Measurements from ENCODE around the gene SLCO3A1. TPM values are rescaled to one million over a fixed set of nuclear protein-coding genes. Genes with fewer than 3 reads are reported as not detected.

Gene SLCO3A1
- total RNA-seq, 2 donors from 2014 or later: 26.6 to 27.7 TPM

DNA sequence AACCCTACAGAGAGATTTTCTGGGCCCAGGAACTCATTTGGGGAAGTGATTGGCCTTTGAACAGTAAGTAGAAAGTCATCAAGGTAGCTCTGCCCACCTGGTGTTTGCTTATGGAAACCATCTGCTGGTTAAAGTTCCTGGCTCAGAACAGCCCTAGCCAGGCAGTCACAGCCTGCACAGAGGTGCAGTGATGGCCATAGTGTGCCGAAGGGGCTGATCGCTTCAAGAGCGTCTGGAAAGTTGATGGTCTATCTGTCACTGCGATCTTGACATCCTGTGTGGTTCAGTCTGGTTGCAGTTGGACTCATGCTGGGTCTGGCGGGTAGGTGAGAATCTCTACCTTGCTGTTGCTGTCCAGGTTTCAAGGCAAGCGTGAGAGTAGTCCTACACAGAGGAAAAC, 151.6 kb downstream of the SLCO3A1 start:
- intact Hi-C loops (cut with DNase I): no loop called here
- DNase-seq (ENCODE audit: low spot score): no peak

DNA sequence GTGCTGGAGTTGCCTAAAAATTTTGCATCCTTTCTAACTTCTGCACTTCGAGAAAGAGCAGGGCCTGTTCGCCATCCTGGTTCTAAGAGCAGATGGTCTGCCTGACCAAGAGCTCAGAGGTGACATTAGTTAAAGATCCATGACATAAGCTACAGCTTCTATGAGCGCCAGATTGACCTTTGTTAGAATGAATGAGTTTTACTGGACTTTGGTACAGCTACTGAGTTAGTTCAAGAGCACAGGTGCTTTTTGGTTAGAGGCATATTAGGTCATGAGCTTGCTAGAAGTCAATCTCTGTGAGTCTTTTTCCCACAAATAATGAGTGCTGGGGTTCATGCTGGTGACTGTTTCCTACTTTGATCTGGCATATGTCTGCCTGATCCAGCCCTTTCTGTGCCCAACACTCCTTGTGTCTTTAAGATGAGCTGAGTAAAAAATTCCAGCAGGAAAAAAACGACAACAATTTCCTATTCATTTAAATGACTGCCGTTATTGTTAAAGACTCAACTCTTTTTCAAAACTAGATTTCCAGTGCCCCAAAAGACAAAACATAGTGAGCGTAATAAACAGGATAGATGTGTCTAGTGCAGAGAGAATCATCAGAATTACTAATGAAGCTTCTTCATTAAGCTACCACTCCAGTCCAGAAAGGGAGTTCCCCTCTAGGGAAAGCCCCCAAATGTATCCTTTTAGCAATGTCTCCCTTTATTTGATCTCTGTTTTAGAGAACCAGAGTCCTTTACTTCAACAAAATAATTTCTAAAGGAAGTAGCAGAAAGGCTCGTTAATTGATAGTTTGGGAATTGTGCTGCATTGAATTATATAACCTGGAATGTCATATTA, 152.9 kb downstream of the SLCO3A1 start:
- intact Hi-C loops (cut with DNase I): no loop called here
- no peak for DNase-seq (ENCODE audit: low spot score)

DNA sequence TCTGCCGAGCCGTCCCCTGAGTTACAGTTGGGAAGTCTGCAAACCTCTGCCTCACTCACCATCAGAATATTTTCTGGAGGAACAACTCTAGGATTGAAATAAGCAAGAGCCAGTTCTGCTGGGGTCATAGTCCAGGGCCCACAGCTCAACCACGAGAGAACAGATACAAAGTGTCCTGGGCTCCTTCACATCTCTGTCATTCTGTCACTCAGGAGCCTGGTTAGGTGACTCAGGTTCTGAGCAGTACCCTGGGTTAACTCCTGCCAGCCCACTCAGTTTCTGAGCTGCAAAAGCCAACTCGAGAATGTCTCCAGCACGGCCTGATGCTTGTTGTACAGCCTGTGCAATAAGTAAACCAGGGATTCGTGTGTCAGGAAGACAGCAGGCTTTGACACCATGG, 155.7 kb downstream of the SLCO3A1 start:
- intact Hi-C loops (cut with DNase I): no loop called here
- DNase-seq (ENCODE audit: low spot score): no peak

DNA sequence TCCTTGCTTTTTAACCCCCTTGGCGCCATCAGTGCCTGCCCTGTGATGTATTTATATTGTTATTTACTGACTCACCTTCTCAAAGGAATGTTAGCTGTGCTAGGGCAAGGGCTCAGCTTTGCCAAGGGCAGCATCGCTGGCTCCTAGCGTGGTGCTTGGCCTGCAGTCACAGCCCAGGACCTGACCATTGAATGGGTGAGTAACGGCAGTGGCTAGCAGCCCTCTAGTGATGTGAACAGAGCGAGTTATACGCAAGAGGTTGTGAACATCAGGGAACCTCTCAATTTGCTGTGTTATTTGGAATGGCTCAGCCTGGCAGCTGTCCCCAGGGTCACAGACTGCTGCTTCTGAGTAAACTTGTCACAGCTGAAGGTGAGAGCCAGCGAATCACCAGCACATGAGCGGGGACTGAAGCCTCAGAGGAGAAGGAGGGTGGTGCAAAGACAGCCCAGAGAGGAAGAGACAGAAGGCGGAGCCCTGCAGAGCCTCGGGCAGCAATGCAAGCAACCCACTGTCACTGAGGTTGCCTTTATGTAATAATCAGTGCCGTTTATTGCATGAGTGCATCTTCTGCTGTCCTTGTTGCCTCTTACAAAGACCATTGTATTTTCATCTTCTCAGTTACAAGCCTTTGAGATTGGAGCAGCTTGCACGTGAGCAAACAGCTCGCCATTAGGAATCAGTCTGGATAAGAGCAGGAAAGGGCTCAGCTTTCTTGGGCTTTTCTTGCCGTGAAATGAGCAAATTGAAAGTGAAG, 158.3 kb downstream of the SLCO3A1 start:
- intact Hi-C loops (cut with DNase I): no loop called here

DNA sequence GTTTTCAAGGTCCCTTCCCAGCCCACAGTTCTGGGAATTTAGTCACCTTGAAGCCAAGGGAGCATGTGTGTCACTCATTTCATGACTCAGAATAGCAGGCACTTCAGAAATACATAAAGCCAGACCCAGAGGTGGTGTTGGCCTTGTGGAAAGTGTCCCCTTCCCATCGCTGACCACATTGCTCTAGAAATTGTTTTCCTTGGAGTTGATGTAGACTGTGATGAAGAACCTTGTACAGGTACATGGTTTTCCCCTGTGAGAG, 158.8 kb downstream of the SLCO3A1 start:
- no peak for DNase-seq (ENCODE audit: low spot score)
- intact Hi-C loops (cut with DNase I): no loop called here

More for the DNA sequence above, 158.3 kb downstream of the SLCO3A1 start:
- DNase-seq (ENCODE audit: low spot score): no peak

DNA sequence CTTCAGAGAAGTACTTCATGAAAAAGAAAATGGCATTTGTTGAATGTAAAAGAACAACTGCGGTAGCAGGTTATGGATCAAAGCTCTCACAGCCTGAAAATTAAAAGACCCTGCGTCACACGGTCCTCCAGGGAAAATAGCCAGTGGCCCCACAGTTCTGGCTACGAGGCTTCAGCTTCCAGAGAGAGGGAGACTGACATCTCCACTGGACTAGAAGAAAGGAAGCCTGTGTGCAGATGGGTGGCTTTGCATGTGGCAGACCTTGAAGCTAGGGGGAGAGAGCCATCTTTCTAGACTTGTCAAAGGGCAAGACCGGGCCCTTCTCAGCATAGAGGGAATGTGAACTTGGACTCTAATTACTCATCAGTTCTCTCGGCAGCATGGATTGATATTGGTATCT, 159.4 kb downstream of the SLCO3A1 start:
- DNase-seq (ENCODE audit: low spot score): no peak
- intact Hi-C loops (cut with DNase I): no loop called here

DNA sequence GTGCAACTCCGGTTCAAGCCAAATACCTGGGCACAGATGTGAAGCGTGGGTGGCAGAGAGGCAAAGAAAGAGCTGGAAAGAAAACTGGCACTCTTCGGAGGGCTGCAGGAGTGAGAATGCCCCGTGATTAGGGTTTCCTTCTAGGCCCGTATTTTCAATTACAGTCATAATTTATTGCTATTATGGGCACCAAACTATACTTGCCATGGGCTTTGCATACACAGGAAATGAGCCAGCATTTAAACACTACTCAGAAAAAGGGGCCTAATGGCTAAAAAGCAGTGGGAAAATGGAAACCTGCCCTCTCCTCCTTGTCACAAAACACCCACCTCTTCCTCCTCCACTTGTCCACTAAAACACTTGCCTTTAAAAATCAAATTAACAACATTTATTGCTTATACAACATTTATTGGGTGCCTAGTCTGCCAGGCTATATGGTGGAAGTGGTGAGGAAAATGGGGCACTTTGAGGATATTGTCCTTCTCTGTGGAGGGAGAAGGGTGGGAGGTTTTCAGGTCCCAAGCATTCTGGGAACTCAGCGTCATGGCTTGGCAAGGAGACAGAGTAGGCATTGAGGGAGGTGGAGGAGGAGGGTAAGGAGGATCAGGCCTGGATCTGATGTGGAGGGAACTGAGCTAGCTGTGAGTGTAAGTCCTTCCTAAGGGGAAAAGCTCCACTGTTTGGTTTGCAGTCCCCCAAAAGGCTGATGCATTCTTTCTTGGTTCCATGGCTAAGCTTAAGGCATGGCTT, 160.9 kb downstream of the SLCO3A1 start:
- DNase-seq (ENCODE audit: low spot score): no peak
- intact Hi-C loops (cut with DNase I): no loop called here

DNA sequence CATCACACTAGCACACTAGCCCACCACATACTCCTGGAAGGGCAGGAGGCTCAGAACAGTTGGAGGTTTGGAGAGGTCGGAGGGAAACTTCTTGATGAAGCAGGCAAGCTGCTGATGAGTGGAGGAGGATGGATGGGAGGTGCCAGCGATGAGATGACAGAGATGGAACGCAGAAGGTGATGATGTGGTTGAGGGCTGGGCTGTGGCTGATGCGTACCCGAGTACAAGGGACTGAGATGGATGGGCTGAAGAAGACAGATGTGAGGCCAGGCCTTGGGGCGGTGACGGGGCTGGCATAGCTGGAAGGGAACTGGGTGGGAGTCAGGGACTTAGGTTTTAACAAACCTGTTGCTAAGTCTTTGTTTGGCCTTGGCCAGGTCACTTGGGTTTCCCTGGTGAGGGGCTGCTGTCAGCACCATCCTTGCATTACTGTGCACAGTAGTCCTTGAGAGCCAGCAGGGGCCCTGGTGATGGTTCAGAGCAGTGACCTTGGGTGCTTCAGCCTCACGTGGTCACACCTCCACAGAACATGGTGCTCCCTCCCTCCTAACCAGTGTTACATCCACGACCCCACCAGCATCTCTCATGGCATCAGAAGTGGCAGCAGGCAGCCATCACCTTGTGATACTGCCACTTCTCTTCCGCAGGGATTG, 164.5 kb downstream of the SLCO3A1 start:
- intact Hi-C loops (cut with DNase I): loop anchor here in 1 of 2 donors (1.0 kb wide), 1 partner anchor 49 kb away; no protein-coding TSS in a partner anchor
- DNase-seq (ENCODE audit: low spot score): no peak

DNA sequence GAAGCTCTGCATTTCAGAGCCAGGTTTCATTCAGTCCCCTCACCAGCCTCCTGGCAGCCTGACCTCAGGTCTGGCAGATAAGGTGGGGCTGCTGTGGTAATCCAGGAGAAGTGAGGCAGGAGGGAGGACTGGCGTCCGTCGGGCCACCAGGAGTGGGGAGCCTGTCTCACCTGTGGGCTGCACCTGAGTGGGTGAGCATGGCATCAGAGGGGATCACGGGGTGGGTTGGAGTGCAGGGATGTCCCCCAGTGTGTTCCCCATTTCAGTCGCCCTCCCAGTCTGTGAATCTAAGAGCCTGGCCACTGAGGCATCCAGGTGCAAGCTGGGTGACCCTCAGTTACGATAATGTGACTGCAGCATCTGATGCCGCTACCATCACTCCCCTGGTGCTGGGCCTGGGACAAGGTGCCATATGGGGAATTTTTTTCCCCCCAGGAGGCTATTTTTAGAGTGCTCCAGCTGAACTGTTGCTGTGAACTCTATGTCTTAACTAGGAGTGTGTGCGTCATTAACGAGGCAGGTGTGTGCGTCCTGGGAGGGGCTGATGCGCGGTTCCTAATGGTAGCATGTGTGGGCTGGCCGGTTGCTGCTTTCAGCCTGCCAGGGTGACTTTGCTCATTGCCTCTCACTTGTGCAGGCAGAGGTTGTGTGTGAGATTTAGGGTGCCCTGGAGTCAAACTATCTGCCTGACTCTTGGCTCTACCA, 165.2 kb downstream of the SLCO3A1 start:
- intact Hi-C loops (cut with DNase I): no loop called here
- no peak for DNase-seq (ENCODE audit: low spot score)

DNA sequence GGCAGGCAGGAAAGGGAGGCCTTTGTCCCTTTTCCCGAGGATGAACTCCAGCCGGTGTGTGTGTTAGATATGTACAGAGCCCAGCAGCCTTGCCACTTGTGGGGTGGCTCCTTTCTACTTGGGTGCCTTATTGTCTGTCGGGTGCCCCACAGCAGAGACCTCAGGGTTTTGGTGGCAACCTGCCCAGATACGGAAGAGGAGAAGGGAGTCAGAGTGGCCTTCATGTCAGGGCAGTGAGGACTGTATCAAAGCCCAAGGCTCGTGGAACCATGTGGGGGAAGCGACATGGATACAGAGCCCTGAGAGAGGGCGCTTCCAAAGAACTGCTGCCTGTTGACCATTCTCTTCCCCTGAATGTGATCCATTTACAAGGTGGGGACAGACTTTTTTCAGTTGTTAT, 166.2 kb downstream of the SLCO3A1 start:
- intact Hi-C loops (cut with DNase I): loop anchor here in 1 of 2 donors (10.0 kb wide), 1 partner anchor 55 kb away; no protein-coding TSS in a partner anchor
- no peak for DNase-seq (ENCODE audit: low spot score)

DNA sequence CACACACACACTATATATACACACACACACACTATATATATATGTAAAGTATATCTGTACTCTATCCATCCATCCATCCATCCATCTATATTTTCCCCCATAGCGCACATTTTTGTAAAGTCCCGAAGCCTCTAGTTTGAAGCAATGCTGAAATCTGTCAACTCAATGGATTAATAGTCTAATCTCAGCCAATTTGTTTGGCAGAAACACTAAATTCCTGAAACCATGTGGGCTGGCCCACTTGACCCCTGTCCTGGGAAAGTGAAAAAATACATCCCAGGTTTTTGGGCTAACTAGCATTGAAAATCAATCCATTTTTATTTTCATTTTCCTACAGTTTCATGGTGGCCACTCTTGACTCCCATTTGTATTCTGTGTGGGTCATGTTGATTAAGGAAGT, 166.7 kb downstream of the SLCO3A1 start:
- intact Hi-C loops (cut with DNase I): loop anchor here in 1 of 2 donors (10.0 kb wide), 1 partner anchor 55 kb away; no protein-coding TSS in a partner anchor
- DNase-seq (ENCODE audit: low spot score): no peak

DNA sequence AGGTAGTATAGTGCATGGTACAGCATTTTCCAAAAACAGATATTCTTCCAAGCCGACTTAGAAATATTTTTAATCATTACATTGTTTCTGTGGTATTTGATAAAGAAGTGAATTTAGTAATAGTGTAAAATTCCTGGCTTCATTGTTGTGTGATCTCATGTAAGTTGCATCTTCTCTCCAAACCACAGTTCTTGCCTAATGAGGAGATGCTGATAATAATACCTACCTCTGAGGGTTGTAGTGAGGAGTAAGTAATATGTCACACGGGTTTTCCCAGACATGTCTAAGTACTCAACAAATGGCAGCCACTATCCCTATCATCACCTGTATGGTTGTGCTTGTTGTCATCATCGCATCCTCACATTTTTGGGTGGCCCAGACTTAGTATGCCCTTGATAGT, 167.3 kb downstream of the SLCO3A1 start:
- intact Hi-C loops (cut with DNase I): loop anchor here in 1 of 2 donors (10.0 kb wide), 1 partner anchor 56 kb away; no protein-coding TSS in a partner anchor
- no peak for DNase-seq (ENCODE audit: low spot score)

DNA sequence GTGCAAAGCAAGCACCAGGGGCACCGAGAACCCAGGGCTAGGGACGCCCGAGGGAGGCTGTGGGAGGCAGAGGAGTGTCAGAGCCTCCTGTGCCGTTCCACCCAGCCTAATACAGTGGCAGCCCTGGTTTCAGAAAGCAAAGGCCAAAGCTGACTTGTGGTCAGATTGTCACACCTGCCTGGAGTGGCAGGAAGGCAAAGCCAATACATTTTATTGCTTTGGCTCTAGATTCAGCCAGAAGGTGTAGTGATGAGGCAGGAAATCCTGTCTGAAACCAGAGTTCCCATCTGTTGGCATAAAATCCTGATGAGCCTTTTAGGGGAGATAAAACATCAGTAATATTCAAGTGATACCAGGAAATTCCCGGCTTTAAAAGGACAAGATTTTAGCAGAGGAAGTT, 168.3 kb downstream of the SLCO3A1 start:
- no peak for DNase-seq (ENCODE audit: low spot score)
- intact Hi-C loops (cut with DNase I): loop anchor here in 1 of 2 donors (10.0 kb wide), 1 partner anchor 57 kb away; no protein-coding TSS in a partner anchor

DNA sequence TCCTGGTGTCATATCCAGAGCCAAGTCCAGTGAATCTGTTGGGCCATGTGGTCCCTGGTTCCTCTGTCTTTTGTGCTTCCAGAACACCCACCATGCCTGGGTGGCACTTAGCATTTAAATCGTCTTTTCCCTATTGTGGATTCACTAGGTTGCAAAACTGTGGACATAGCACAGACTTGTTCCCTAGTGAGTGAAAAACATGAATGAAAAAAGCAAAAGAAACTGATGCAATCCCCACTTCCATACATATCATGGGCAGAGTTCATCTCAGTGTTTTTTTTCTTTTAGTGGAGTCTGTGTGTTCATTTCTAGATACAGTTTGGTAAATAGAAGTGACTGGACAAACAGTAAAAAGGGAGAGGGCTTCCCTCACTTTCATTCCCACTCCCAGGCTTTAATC, 170.5 kb downstream of the SLCO3A1 start:
- no peak for DNase-seq (ENCODE audit: low spot score)
- intact Hi-C loops (cut with DNase I): loop anchor here in 1 of 2 donors (10.0 kb wide), 1 partner anchor 59 kb away; no protein-coding TSS in a partner anchor

DNA sequence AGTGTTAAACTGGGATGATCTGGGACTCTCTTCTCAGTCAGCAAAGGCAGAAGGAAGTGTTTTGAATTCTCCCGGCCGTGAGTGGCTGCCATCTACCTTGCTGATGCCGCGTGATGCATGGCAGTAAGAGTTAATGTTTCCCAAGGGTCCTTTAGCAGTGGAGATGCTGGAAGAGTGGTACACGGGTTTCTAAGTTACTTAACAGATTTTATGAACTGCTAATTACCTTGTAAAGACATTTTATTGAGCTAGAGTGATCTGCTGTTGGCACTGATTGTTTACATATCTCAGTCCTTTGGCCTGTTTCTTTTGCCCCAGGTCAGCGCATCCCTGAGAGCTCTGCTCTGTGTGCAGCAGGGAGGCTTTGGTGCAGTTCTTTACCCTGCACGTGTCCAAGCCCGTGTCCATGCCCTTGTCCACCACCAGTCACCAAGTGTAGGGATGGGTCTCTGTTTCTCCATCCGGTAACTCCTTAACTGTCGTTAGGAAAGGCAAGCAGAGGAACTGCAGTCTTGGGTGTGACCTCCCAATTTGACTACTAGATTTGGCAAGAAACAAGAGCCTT, 172.3 kb downstream of the SLCO3A1 start:
- no peak for DNase-seq (ENCODE audit: low spot score)
- intact Hi-C loops (cut with DNase I): loop anchor here (5.0 to 10.0 kb wide), 2 partner anchors 61 to 448 kb away; no protein-coding TSS in a partner anchor

DNA sequence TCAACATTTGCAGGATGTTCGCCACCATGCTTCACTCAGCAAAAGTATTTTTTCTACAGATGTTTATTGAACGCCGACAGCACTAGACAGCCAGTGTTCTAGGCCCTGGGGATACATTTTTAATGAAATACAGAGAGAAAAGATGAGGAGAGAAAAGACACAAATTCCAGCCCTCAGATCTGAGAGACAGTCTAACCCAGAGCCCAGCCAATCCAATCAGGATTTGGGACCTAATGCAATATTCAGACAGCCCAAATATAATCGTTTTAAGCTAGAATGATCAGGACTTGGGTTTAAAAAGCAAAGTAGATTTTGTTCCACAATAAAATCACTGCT, 174.8 kb downstream of the SLCO3A1 start:
- no peak for DNase-seq (ENCODE audit: low spot score)
- intact Hi-C loops (cut with DNase I): loop anchor here (5.0 to 10.0 kb wide), 2 partner anchors 64 to 451 kb away; no protein-coding TSS in a partner anchor

DNA sequence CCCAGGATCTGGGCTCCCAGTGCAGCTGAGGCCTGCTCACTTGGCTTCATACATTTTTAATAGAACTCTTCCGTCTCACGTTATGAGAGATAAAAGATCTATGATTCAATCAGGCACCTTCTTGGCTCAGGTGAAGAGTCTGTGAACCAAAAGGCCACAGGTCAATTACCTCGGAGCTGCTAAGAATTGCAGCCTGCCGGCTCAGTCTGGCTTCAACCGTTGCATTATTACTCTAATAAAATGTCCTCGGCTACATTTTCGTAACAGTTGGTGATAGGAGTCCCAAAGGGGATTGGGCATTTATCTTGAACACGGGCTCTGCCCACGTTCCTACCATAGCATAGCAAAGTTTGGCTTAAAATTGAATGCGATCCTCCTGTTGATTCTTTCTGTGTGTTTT, 176.3 kb downstream of the SLCO3A1 start:
- intact Hi-C loops (cut with DNase I): loop anchor here (5.0 to 10.0 kb wide), 2 partner anchors 65 to 452 kb away; no protein-coding TSS in a partner anchor
- DNase-seq (ENCODE audit: low spot score): no peak

DNA sequence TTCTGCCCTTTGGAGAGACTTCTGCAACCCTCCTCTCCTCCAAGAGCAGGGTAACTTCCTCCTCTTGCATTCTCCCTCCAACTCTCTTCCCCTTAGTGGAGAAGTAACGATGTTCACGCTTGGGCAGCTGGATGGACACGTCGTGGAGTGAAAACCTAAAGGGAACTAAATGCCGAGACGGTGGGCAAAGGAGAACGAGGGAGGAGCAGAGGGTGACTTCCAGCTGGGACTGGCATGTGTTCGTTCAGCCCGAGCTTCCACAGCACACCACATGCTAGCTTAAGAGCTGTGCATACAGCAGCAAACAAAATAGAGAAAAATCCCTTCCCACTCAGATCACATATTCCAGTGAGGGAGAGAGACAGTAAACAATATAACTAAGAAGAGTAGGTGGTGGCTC, 179.8 kb downstream of the SLCO3A1 start:
- intact Hi-C loops (cut with DNase I): no loop called here
- no peak for DNase-seq (ENCODE audit: low spot score)

Data from posterior vena cava (tissue), 2 donors.